K562 (cell line): Measurements from ENCODE around the gene BID. TPM values are rescaled to one million over a fixed set of nuclear protein-coding genes. Genes with fewer than 3 reads are reported as not detected.

Source experiments
- FOXK1 ChIP-seq: sonication (generic); formaldehyde crosslinking; IDR thresholded peaks from 2 replicates; pipeline ENCODE4 v1.8.0; 2022; ENCODE audit warnings: missing genetic modification reagents, mild to moderate bottlenecking, borderline replicate concordance
- FOXM1 ChIP-seq, 2 experiments: fragments of 450-650 bp in 1 of 2; sonication (generic) in 1 of 2; formaldehyde crosslinking in 1 of 2; IDR thresholded peaks; 2 replicates each; pipeline versions ENCODE4 v1.6.1 to v1.9.0; 2017 to 2022; ENCODE audit warnings: low read depth in 2 of 2, mild to moderate bottlenecking in 2 of 2, missing genetic modification reagents in 1 of 2, moderate library complexity in 1 of 2
- LEF1 ChIP-seq: fragments of 450-650 bp; IDR thresholded peaks from 2 replicates; pipeline ENCODE4 v1.6.1; 2016; ENCODE audit warnings: mild to moderate bottlenecking
- NELFE ChIP-seq: IDR thresholded peaks from 2 replicates; pipeline ENCODE4 v1.6.1; 2011; ENCODE audit warnings: mild to moderate bottlenecking; ENCODE audit not compliant: insufficient read depth, insufficient read length
- NONO ChIP-seq, 2 experiments: fragments of 200-400 bp in 1 of 2; fragments of 450-650 bp in 1 of 2; formaldehyde crosslinking in 1 of 2; IDR thresholded peaks; 2 replicates each; pipeline ENCODE4 v1.6.1; 2017; ENCODE audit warnings: low read depth in 2 of 2, mild to moderate bottlenecking in 2 of 2, moderate library complexity in 2 of 2, low read length in 1 of 2
- NR1H2 ChIP-seq: sonication (generic); formaldehyde crosslinking; IDR thresholded peaks from 2 replicates; pipeline ENCODE4 v1.4.0; 2020; ENCODE audit warnings: mild to moderate bottlenecking, missing genetic modification reagents
- RBM17 ChIP-seq: fragments of 200-400 bp; formaldehyde crosslinking; IDR thresholded peaks from 2 replicates; pipeline ENCODE4 v1.6.1; 2017; ENCODE audit warnings: low read depth, mild to moderate bottlenecking, low read length, borderline replicate concordance
- polyA plus RNA-seq, 8 experiments: library from polyadenylated mRNA; depleted of rRNA in 4 of 8; stranded (reverse) in 5 of 8; unstranded in 3 of 8; fragments of >200 nt; fragmentation: Nextera tagmentation in 2 of 8; fragmentation: Illumina TruSeq in 1 of 8; extraction: Ambion mirVana in 2 of 8; extraction: Trizol in 1 of 8; gene quantifications; 2 replicates each; pipeline versions ENCODE4 v1.2.1 to v1.2.3, GENCODE V29; 2011 to 2014; ENCODE audit warnings: inconsistent platforms in 1 of 8, missing spikeins in 1 of 8
- total RNA-seq, 7 experiments: library from RNA; depleted of rRNA in 6 of 7; stranded (reverse); fragments of >200 nt in 6 of 7; fragmentation: Illumina TruSeq in 2 of 7; extraction: Trizol in 2 of 7; gene quantifications; 2 replicates each; pipeline versions ENCODE4 v1.2.1 to v1.2.3, GENCODE V29; 2011 to 2021; ENCODE audit warnings: low replicate concordance in 1 of 7
- TF ChIP-seq, protein P1 (sequence below): fragments of 450-650 bp; IDR thresholded peaks from 2 replicates; pipeline ENCODE4 v1.6.1; 2016; ENCODE audit warnings: borderline replicate concordance
- TF ChIP-seq, protein P2 (sequence below): conservative IDR thresholded peaks from 2 replicates; pipeline ENCODE4 v1.6.1; 2011; ENCODE audit warnings: low read depth, mild to moderate bottlenecking, low read length; ENCODE audit not compliant: control insufficient read depth
- TF ChIP-seq, protein P3 (sequence below): fragments of 450-650 bp; IDR thresholded peaks from 2 replicates; pipeline ENCODE4 v1.6.1; 2016; ENCODE audit warnings: mild to moderate bottlenecking, moderate library complexity

Gene BID
- total and polyA plus RNA-seq, 9 of the 15 experiments (the other 6 are each of a cell fraction or from before 2014, with no cell fraction given), result 5.2 to 209 (median 63.7) TPM

DNA sequence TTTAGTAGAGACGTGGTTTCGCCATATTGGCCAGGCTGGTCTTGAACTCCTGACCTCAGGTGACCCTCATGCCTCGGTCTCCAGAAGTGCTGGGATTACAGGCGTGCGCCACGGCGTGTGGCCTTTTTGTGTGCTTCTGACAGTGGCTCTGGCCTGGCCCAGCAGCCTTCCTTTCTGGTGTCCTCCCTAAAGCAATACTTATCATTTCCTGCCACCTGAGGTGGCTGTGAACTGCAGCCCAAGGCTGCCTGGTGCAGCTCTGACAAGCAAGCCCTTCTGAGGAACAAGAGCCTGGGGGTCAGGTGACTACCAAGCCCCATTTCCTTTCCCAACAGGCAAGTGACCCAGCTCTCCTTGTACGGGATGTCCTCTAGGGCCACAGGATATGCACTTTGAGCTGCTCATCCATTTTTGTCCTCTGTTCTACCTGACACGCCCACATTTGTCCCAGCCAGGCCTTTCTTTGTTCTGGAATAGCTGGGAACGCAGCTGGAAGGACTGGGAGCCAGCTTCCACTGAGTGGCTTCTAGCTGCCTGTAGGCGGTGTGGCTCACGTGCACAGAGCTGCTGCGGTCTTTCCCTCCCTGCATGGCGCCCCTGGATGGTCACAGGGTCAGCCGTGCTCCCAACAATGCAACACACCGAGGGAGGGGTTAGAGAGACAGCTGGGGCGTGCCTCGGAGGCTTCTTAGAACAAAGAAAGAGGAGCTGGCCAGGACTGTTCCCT, 12.3 kb upstream of the BID start (continued):
- TF ChIP-seq FOXM1 (IDR thresholded peaks at IDR 0.05; ENCODE audit: low read depth), result no peak
- TF ChIP-seq FOXM1 (CRISPR knock-in tag; IDR thresholded peaks at IDR 0.05; ENCODE audit: low read depth), result no peak
- no peak for TF ChIP-seq FOXK1 (CRISPR knock-in tag)
- 0 out of 4 replicates have a peak, but pooled peaks of 1 of the 2 experiments have one; percentile 12 for TF ChIP-seq NONO (IDR thresholded peaks at IDR 0.05; ENCODE audit: low read depth in 2 of 2, low read length in 1 of 2)
- TF ChIP-seq LEF1, result peak; percentile 75
- no peak for TF ChIP-seq NELFE
- TF ChIP-seq, protein P1, sequence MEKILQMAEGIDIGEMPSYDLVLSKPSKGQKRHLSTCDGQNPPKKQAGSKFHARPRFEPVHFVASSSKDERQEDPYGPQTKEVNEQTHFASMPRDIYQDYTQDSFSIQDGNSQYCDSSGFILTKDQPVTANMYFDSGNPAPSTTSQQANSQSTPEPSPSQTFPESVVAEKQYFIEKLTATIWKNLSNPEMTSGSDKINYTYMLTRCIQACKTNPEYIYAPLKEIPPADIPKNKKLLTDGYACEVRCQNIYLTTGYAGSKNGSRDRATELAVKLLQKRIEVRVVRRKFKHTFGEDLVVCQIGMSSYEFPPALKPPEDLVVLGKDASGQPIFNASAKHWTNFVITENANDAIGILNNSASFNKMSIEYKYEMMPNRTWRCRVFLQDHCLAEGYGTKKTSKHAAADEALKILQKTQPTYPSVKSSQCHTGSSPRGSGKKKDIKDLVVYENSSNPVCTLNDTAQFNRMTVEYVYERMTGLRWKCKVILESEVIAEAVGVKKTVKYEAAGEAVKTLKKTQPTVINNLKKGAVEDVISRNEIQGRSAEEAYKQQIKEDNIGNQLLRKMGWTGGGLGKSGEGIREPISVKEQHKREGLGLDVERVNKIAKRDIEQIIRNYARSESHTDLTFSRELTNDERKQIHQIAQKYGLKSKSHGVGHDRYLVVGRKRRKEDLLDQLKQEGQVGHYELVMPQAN, result peak; percentile 27; the same call in 1 of the 2 replicates
- TF ChIP-seq, protein P2, sequence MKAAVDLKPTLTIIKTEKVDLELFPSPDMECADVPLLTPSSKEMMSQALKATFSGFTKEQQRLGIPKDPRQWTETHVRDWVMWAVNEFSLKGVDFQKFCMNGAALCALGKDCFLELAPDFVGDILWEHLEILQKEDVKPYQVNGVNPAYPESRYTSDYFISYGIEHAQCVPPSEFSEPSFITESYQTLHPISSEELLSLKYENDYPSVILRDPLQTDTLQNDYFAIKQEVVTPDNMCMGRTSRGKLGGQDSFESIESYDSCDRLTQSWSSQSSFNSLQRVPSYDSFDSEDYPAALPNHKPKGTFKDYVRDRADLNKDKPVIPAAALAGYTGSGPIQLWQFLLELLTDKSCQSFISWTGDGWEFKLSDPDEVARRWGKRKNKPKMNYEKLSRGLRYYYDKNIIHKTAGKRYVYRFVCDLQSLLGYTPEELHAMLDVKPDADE, result peak; percentile 67; the same call in 1 of the 2 replicates
- no peak for TF ChIP-seq NR1H2 (CRISPR knock-in tag)
- TF ChIP-seq, protein P3, sequence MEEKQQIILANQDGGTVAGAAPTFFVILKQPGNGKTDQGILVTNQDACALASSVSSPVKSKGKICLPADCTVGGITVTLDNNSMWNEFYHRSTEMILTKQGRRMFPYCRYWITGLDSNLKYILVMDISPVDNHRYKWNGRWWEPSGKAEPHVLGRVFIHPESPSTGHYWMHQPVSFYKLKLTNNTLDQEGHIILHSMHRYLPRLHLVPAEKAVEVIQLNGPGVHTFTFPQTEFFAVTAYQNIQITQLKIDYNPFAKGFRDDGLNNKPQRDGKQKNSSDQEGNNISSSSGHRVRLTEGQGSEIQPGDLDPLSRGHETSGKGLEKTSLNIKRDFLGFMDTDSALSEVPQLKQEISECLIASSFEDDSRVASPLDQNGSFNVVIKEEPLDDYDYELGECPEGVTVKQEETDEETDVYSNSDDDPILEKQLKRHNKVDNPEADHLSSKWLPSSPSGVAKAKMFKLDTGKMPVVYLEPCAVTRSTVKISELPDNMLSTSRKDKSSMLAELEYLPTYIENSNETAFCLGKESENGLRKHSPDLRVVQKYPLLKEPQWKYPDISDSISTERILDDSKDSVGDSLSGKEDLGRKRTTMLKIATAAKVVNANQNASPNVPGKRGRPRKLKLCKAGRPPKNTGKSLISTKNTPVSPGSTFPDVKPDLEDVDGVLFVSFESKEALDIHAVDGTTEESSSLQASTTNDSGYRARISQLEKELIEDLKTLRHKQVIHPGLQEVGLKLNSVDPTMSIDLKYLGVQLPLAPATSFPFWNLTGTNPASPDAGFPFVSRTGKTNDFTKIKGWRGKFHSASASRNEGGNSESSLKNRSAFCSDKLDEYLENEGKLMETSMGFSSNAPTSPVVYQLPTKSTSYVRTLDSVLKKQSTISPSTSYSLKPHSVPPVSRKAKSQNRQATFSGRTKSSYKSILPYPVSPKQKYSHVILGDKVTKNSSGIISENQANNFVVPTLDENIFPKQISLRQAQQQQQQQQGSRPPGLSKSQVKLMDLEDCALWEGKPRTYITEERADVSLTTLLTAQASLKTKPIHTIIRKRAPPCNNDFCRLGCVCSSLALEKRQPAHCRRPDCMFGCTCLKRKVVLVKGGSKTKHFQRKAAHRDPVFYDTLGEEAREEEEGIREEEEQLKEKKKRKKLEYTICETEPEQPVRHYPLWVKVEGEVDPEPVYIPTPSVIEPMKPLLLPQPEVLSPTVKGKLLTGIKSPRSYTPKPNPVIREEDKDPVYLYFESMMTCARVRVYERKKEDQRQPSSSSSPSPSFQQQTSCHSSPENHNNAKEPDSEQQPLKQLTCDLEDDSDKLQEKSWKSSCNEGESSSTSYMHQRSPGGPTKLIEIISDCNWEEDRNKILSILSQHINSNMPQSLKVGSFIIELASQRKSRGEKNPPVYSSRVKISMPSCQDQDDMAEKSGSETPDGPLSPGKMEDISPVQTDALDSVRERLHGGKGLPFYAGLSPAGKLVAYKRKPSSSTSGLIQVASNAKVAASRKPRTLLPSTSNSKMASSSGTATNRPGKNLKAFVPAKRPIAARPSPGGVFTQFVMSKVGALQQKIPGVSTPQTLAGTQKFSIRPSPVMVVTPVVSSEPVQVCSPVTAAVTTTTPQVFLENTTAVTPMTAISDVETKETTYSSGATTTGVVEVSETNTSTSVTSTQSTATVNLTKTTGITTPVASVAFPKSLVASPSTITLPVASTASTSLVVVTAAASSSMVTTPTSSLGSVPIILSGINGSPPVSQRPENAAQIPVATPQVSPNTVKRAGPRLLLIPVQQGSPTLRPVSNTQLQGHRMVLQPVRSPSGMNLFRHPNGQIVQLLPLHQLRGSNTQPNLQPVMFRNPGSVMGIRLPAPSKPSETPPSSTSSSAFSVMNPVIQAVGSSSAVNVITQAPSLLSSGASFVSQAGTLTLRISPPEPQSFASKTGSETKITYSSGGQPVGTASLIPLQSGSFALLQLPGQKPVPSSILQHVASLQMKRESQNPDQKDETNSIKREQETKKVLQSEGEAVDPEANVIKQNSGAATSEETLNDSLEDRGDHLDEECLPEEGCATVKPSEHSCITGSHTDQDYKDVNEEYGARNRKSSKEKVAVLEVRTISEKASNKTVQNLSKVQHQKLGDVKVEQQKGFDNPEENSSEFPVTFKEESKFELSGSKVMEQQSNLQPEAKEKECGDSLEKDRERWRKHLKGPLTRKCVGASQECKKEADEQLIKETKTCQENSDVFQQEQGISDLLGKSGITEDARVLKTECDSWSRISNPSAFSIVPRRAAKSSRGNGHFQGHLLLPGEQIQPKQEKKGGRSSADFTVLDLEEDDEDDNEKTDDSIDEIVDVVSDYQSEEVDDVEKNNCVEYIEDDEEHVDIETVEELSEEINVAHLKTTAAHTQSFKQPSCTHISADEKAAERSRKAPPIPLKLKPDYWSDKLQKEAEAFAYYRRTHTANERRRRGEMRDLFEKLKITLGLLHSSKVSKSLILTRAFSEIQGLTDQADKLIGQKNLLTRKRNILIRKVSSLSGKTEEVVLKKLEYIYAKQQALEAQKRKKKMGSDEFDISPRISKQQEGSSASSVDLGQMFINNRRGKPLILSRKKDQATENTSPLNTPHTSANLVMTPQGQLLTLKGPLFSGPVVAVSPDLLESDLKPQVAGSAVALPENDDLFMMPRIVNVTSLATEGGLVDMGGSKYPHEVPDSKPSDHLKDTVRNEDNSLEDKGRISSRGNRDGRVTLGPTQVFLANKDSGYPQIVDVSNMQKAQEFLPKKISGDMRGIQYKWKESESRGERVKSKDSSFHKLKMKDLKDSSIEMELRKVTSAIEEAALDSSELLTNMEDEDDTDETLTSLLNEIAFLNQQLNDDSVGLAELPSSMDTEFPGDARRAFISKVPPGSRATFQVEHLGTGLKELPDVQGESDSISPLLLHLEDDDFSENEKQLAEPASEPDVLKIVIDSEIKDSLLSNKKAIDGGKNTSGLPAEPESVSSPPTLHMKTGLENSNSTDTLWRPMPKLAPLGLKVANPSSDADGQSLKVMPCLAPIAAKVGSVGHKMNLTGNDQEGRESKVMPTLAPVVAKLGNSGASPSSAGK, result peak; percentile 83
- TF ChIP-seq RBM17, result no peak
